SK-N-SH (cell line): ENCODE measurements around the gene MTA3. TPM values are rescaled to one million over a fixed set of nuclear protein-coding genes. Genes with fewer than 3 reads are reported as not detected.

Source experiments
- CTCF ChIA-PET: fragments of 300-600, 350-600 bp; formaldehyde crosslinking; extraction: SDS; loops from one replicate; lab custom pipeline; 2021; lab: Yijun Ruan, JAX
- POLR2A ChIA-PET: fragments of 350-600 bp; sonication (Branson Sonifier 250); formaldehyde crosslinking; extraction: SDS; loops from one replicate; lab custom pipeline; 2020; ENCODE audit warnings: antibody characterized with exemption, inconsistent platforms; lab: Yijun Ruan, JAX
- DNase-seq: peaks from one replicate; pipeline ENCODE4 v3.0.0; 2012
- H2AFZ ChIP-seq: fragments of 200-600 bp; sonication (generic); 2 replicates; pipeline ENCODE4 v1.8.1; 2016; ENCODE audit warnings: antibody characterized with exemption, mild to moderate bottlenecking, low read depth
- H3F3A ChIP-seq: fragments of 200-600 bp; sonication (generic); replicated peaks from 2 replicates; pipeline ENCODE3; 2016; ENCODE audit warnings: antibody characterized with exemption, mild to moderate bottlenecking; ENCODE audit not compliant: insufficient read depth
- H3K27ac ChIP-seq, 2 experiments: fragments of 200-500 bp in 1 of 2; fragments of 200-600 bp in 1 of 2; sonication (Bioruptor generic) in 1 of 2; sonication (generic), shearing (Covaris generic) in 1 of 2; 2 replicates each; pipeline versions ENCODE4 v1.5.1 to v1.6.1; 2014 to 2016; ENCODE audit warnings: low read depth in 2 of 2, inconsistent platforms in 1 of 2, low read length in 1 of 2, mild to moderate bottlenecking in 1 of 2, mixed read lengths in 1 of 2
- H3K27me3 ChIP-seq: fragments of 200-600 bp; sonication (generic), shearing (Covaris generic); 2 replicates; pipeline ENCODE4 v1.6.1; 2016; ENCODE audit warnings: mixed run types; ENCODE audit not compliant: insufficient read depth
- H3K36me3 ChIP-seq, 2 experiments: fragments of 200-500 bp in 1 of 2; fragments of 200-600 bp in 1 of 2; sonication (Bioruptor generic) in 1 of 2; sonication (generic) in 1 of 2; replicated peaks in 1 of 2; 2 replicates each; pipeline versions ENCODE3 to v1.5.1; 2014 to 2016; ENCODE audit warnings: low read length in 1 of 2, mild to moderate bottlenecking in 1 of 2; ENCODE audit not compliant: insufficient read depth in 2 of 2, control insufficient read depth in 1 of 2
- H3K4me1 ChIP-seq, 2 experiments: fragments of 200-500 bp in 1 of 2; fragments of 200-600 bp in 1 of 2; sonication (Bioruptor generic) in 1 of 2; sonication (generic), shearing (Covaris generic) in 1 of 2; 2 replicates each; pipeline versions ENCODE4 v1.5.1 to v1.6.1; 2014 to 2016; ENCODE audit warnings: low read depth in 1 of 2, low read length in 1 of 2, mixed run types in 1 of 2; ENCODE audit not compliant: insufficient read depth in 2 of 2, control insufficient read depth in 1 of 2
- H3K4me2 ChIP-seq: fragments of 200-600 bp; sonication (generic), shearing (Covaris generic); 2 replicates; pipeline ENCODE4 v1.6.1; 2017; ENCODE audit warnings: mixed run types
- H3K4me3 ChIP-seq, 2 experiments: fragments of 200-500 bp in 1 of 2; fragments of 200-600 bp in 1 of 2; sonication (Bioruptor generic) in 1 of 2; sonication (generic), shearing (Covaris generic) in 1 of 2; 2 replicates each; pipeline versions ENCODE4 v1.5.1 to v1.8.1; 2014 to 2016; ENCODE audit warnings: low read depth in 2 of 2, inconsistent platforms in 1 of 2, low read length in 1 of 2, mild to moderate bottlenecking in 1 of 2, mixed read lengths in 1 of 2, moderate library complexity in 1 of 2
- H3K79me2 ChIP-seq: fragments of 200-600 bp; sonication (generic); 2 replicates; pipeline ENCODE4 v1.8.1; 2017; ENCODE audit warnings: mild to moderate bottlenecking; ENCODE audit not compliant: insufficient read depth
- H3K9ac ChIP-seq: fragments of 200-600 bp; sonication (generic); 2 replicates; pipeline ENCODE4 v1.6.1; 2017; ENCODE audit warnings: mixed run types
- H3K9me2 ChIP-seq: fragments of 200-600 bp; sonication (generic); 2 replicates; pipeline ENCODE4 v1.6.1; 2017; ENCODE audit warnings: mixed run types
- H3K9me3 ChIP-seq: fragments of 200-600 bp; sonication (generic); 2 replicates; pipeline ENCODE4 v1.6.1; 2017; ENCODE audit warnings: mixed run types, mild to moderate bottlenecking, moderate library complexity
- H4K20me1 ChIP-seq: fragments of 200-600 bp; sonication (generic); 2 replicates; pipeline ENCODE4 v1.6.1; 2017; ENCODE audit warnings: mild to moderate bottlenecking, mixed run types; ENCODE audit not compliant: insufficient read depth
- CHD2 ChIP-seq: fragments of 150-350 bp; IDR thresholded peaks from 2 replicates; pipeline ENCODE4 v1.6.1; 2018; ENCODE audit warnings: low read length; ENCODE audit not compliant: partially characterized antibody
- EP300 ChIP-seq, 2 experiments: IDR thresholded peaks; 2 replicates each; pipeline versions ENCODE4 v1.4.0 to v1.6.1; 2012; ENCODE audit warnings: borderline replicate concordance in 1 of 2, low read depth in 1 of 2, low read length in 1 of 2
- FOSL2 ChIP-seq: IDR thresholded peaks from 2 replicates; pipeline ENCODE4 v1.4.0; 2012; ENCODE audit warnings: low read depth, mild to moderate bottlenecking, moderate library complexity, borderline replicate concordance
- FOXM1 ChIP-seq: IDR thresholded peaks from 2 replicates; pipeline ENCODE4 v1.4.0; 2012; ENCODE audit warnings: low read depth, mild to moderate bottlenecking
- GABPA ChIP-seq: IDR thresholded peaks from 2 replicates; pipeline ENCODE4 v1.4.0; 2012; ENCODE audit warnings: low read depth, mild to moderate bottlenecking
- GATA2 ChIP-seq: sonication (generic); formaldehyde crosslinking; IDR thresholded peaks from 2 replicates; pipeline ENCODE4 v1.5.0; 2020; ENCODE audit warnings: mild to moderate bottlenecking, missing genetic modification reagents
- IRF3 ChIP-seq: fragments of 150-350 bp; IDR thresholded peaks from 2 replicates; pipeline ENCODE4 v1.6.1; 2016; ENCODE audit warnings: mild to moderate bottlenecking, low read depth, low read length
- MEF2A ChIP-seq: IDR thresholded peaks from 2 replicates; pipeline ENCODE4 v1.4.0; 2012; ENCODE audit warnings: low read depth, borderline replicate concordance
- MXI1 ChIP-seq: IDR thresholded peaks from 2 replicates; pipeline ENCODE4 v1.6.1; 2012; ENCODE audit warnings: mild to moderate bottlenecking, low read depth, low read length, improper control_type of control experiment
- NRF1 ChIP-seq: IDR thresholded peaks from 2 replicates; pipeline ENCODE4 v1.6.1; 2012; ENCODE audit warnings: low read depth, mild to moderate bottlenecking, low read length
- PBX3 ChIP-seq: IDR thresholded peaks from 2 replicates; pipeline ENCODE4; 2012
- POLR2AphosphoS5 ChIP-seq: IDR thresholded peaks from 2 replicates; pipeline ENCODE4 v1.6.1; 2012; ENCODE audit warnings: low read depth, low read length
- RXRA ChIP-seq: IDR thresholded peaks from 2 replicates; pipeline ENCODE4 v1.4.0; 2012; ENCODE audit warnings: low read depth, mild to moderate bottlenecking, borderline replicate concordance
- SMC3 ChIP-seq: IDR thresholded peaks from 2 replicates; pipeline ENCODE4 v1.6.1; 2012; ENCODE audit warnings: low read depth, low read length, improper control_type of control experiment
- TAF1 ChIP-seq: IDR thresholded peaks from 2 replicates; pipeline ENCODE4 v1.6.1; 2012; ENCODE audit warnings: low read depth, mild to moderate bottlenecking, low read length, moderate library complexity, borderline replicate concordance
- USF1 ChIP-seq: IDR thresholded peaks from 2 replicates; pipeline ENCODE4 v1.4.0; 2012; ENCODE audit warnings: low read depth, borderline replicate concordance
- USF2 ChIP-seq: fragments of 150-350 bp; IDR thresholded peaks from 2 replicates; pipeline ENCODE4 v1.6.1; 2017; ENCODE audit warnings: antibody characterized with exemption, low read length, low read depth, borderline replicate concordance
- YY1 ChIP-seq: IDR thresholded peaks from 2 replicates; pipeline ENCODE4 v1.4.0; 2012; ENCODE audit warnings: low read depth, mild to moderate bottlenecking
- ZBTB33 ChIP-seq: IDR thresholded peaks from 2 replicates; pipeline ENCODE4 v1.4.0; 2012; ENCODE audit warnings: low read depth, borderline replicate concordance
- WGBS: methylation state at CpG from one replicate; pipeline ENCODE4 v1.1.6; 2017; ENCODE audit warnings: low lambda C conversion rate; 5-methylcytosine and 5-hydroxymethylcytosine counted together
- polyA plus RNA-seq, 3 experiments: library from polyadenylated mRNA; depleted of rRNA; stranded (reverse); fragments of >200 nt; gene quantifications; 2 replicates each; pipeline ENCODE4 v1.2.3, GENCODE V29; 2012

The MTA3 gene
- polyA plus RNA-seq, 1 of the 3 experiments (the other 2 are of a cell fraction), result 30.8 TPM

GRCh38 chr2:42585779-42586178, 17.3 kb downstream of the MTA3 start:
- 95% methylated on average over 4 of the region's 4 CpGs for WGBS
- no peak overlapping the region for H2AFZ ChIP-seq
- no peak overlapping the region for H3K9ac ChIP-seq
- no peak for DNase-seq
- POLR2A ChIA-PET, result no interaction called here
- H3K36me3 ChIP-seq, result peaks cover 7 to 29% of the 10 kb centered on the region in 2 experiments
- no peak overlapping the region for H3K4me2 ChIP-seq
- TF ChIP-seq RXRA (no peak), GATA2 (CRISPR knock-in tag) (no peak), PBX3 (no peak), MEF2A (no peak), USF2 (no peak), GABPA (no peak), NRF1 (no peak), FOXM1 (no peak), POLR2AphosphoS5 (no peak), EP300 (IDR thresholded peaks at IDR 0.05; ENCODE audit: borderline replicate concordance in 1 of 2, low read depth in 1 of 2, low read length in 1 of 2) (no peak), YY1 (no peak), ZBTB33 (no peak), TAF1 (no peak)
- H3K4me3 ChIP-seq, result no peak overlapping the region
- H3K9me3 ChIP-seq, result no peaks in the 10 kb centered on the region
- H3K27me3 ChIP-seq, result no peaks in the 10 kb centered on the region
- H4K20me1 ChIP-seq, result no peaks in the 10 kb centered on the region
- CTCF ChIA-PET, result no interaction called here
- no peak overlapping the region for H3K27ac ChIP-seq
- H3F3A ChIP-seq, result peaks cover 11% of the 10 kb centered on the region
- H3K79me2 ChIP-seq, result peaks cover 23% of the 10 kb centered on the region
- no peaks in the 10 kb centered on the region for H3K9me2 ChIP-seq
- H3K4me1 ChIP-seq, result no peaks in the 10 kb centered on the region

GRCh38 chr2:42587526-42588117, 19.2 kb downstream of the MTA3 start:
- Histone ChIP-seq H3K36me3 (peaks cover 3 to 25% of the 10 kb centered on the region in 2 experiments), H3K27me3 (no peaks in the 10 kb centered on the region), H3K27ac (no peak overlapping the region), H3F3A (peaks cover 11% of the 10 kb centered on the region), H3K9me2 (no peaks in the 10 kb centered on the region), H3K9me3 (no peaks in the 10 kb centered on the region), H2AFZ (no peak overlapping the region), H4K20me1 (no peaks in the 10 kb centered on the region), H3K4me3 (no peak overlapping the region), H3K79me2 (peaks cover 34% of the 10 kb centered on the region), H3K9ac (no peak overlapping the region), H3K4me1 (no peaks in the 10 kb centered on the region), H3K4me2 (no peak overlapping the region)
- 96% methylated on average over 4 of the region's 4 CpGs for WGBS
- POLR2A ChIA-PET, result no interaction called here
- no peak for DNase-seq
- CTCF ChIA-PET, result interaction anchor here (1.5 kb wide), 1 partner anchor 76 kb away, joined by 5 read pairs; no protein-coding TSS in a partner anchor
- TF ChIP-seq NRF1 (no peak), SMC3 (no peak), IRF3 (no peak), FOSL2 (no peak), USF1 (no peak), MXI1 (no peak), CHD2 (no peak)
